ENCODE data around the gene KRTAP2-3.

KRTAP2-3 gene

GRCh38 chr17:41016578-41017215 lies 43.2 kb downstream of the KRTAP2-3 start:
- TF ChIP-seq SIN3A (IDR thresholded peaks at IDR 0.05; ENCODE audit: borderline replicate concordance, insufficient read depth, low read length) (no peak), POLR2AphosphoS5 (IDR thresholded peaks at IDR 0.05; ENCODE audit: low read depth, low read length) (no peak), FOXP2 (optimal IDR thresholded peaks at IDR 0.05; ENCODE audit: borderline replicate concordance, extremely low read depth, extremely low read length, insufficient read depth) (no peak), TAF1 (IDR thresholded peaks at IDR 0.05; ENCODE audit: borderline replicate concordance, insufficient read depth, low read length) (no peak)
- TF ChIP-seq, protein P1, sequence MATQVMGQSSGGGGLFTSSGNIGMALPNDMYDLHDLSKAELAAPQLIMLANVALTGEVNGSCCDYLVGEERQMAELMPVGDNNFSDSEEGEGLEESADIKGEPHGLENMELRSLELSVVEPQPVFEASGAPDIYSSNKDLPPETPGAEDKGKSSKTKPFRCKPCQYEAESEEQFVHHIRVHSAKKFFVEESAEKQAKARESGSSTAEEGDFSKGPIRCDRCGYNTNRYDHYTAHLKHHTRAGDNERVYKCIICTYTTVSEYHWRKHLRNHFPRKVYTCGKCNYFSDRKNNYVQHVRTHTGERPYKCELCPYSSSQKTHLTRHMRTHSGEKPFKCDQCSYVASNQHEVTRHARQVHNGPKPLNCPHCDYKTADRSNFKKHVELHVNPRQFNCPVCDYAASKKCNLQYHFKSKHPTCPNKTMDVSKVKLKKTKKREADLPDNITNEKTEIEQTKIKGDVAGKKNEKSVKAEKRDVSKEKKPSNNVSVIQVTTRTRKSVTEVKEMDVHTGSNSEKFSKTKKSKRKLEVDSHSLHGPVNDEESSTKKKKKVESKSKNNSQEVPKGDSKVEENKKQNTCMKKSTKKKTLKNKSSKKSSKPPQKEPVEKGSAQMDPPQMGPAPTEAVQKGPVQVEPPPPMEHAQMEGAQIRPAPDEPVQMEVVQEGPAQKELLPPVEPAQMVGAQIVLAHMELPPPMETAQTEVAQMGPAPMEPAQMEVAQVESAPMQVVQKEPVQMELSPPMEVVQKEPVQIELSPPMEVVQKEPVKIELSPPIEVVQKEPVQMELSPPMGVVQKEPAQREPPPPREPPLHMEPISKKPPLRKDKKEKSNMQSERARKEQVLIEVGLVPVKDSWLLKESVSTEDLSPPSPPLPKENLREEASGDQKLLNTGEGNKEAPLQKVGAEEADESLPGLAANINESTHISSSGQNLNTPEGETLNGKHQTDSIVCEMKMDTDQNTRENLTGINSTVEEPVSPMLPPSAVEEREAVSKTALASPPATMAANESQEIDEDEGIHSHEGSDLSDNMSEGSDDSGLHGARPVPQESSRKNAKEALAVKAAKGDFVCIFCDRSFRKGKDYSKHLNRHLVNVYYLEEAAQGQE (IDR thresholded peaks at IDR 0.05; ENCODE audit: insufficient read depth in 1 of 2, low read depth in 2 of 2, low read length in 2 of 2): no peak

DNA sequence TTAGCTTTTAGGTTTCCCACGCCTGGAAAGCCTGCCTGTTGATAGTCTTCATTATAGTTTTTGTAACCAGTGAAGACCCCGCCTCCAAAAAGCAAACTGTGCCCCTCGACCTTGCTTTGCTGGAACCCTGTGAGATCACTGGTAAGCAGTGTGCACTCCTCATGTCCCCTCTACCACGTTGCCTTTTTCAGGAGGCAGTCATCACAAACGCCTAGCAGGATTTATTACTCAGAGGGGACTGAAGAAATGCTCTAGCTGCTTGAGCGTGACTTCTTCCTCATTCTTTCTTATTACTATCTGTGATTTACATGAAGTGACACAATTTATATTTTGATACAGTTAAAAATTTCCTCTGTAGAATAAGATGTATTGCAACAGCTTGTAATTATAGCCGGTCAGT lies 44.5 kb downstream of the KRTAP2-3 start:
- TF ChIP-seq TAF1 (IDR thresholded peaks at IDR 0.05; ENCODE audit: borderline replicate concordance, insufficient read depth, low read length): no peak
- TF ChIP-seq, protein P1 (IDR thresholded peaks at IDR 0.05; ENCODE audit: insufficient read depth in 1 of 2, low read depth in 2 of 2, low read length in 2 of 2): no peak
- no peak for TF ChIP-seq SIN3A (IDR thresholded peaks at IDR 0.05; ENCODE audit: borderline replicate concordance, insufficient read depth, low read length)
- no peak for TF ChIP-seq POLR2AphosphoS5 (IDR thresholded peaks at IDR 0.05; ENCODE audit: low read depth, low read length)
- TF ChIP-seq FOXP2 (optimal IDR thresholded peaks at IDR 0.05; ENCODE audit: borderline replicate concordance, extremely low read depth, extremely low read length, insufficient read depth): no peak

DNA sequence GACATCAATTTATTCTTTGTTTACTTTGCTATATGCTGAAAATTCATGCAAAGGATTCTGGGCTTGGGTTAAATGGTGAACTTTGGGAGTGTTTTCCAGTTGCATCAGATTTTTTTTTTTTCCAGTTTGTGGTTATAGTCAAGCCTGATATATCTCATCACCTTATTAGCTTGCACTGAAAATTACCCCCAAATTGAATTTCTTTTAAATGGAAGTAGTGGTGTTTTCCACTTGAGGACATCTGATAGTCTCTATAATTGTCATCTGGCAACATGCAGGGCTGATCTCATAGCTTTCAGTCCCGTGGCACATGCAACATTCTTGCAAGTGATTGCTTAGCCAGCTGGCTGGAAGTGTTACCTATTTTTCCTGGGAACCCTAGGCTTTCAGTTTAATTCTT lies 46.3 kb downstream of the KRTAP2-3 start:
- TF ChIP-seq TAF1 (IDR thresholded peaks at IDR 0.05; ENCODE audit: borderline replicate concordance, insufficient read depth, low read length) (no peak), FOXP2 (optimal IDR thresholded peaks at IDR 0.05; ENCODE audit: borderline replicate concordance, extremely low read depth, extremely low read length, insufficient read depth) (no peak), POLR2AphosphoS5 (IDR thresholded peaks at IDR 0.05; ENCODE audit: low read depth, low read length) (no peak), SIN3A (IDR thresholded peaks at IDR 0.05; ENCODE audit: borderline replicate concordance, insufficient read depth, low read length) (no peak)
- TF ChIP-seq, protein P1 (IDR thresholded peaks at IDR 0.05; ENCODE audit: insufficient read depth in 1 of 2, low read depth in 2 of 2, low read length in 2 of 2): no peak

GRCh38 chr17:41013181-41013580 lies 46.7 kb downstream of the KRTAP2-3 start:
- no peak for TF ChIP-seq SIN3A (IDR thresholded peaks at IDR 0.05; ENCODE audit: borderline replicate concordance, insufficient read depth, low read length)
- no peak for TF ChIP-seq POLR2AphosphoS5 (IDR thresholded peaks at IDR 0.05; ENCODE audit: low read depth, low read length)
- TF ChIP-seq, protein P1 (IDR thresholded peaks at IDR 0.05; ENCODE audit: insufficient read depth in 1 of 2, low read depth in 2 of 2, low read length in 2 of 2): no peak
- TF ChIP-seq TAF1 (IDR thresholded peaks at IDR 0.05; ENCODE audit: borderline replicate concordance, insufficient read depth, low read length): no peak
- TF ChIP-seq FOXP2 (optimal IDR thresholded peaks at IDR 0.05; ENCODE audit: borderline replicate concordance, extremely low read depth, extremely low read length, insufficient read depth): no peak

Measured in PFSK-1 (cell line).